ENCODE results near the gene SRSF6.
"Not testable (repeated sequence)": the region's sequence is repeated elsewhere in the genome, so short reads cannot be mapped to it uniquely, and the experiment has no call there.

The SRSF6 gene

GRCh38 chr20:43434565-43434964 lies 23.1 kb upstream of the SRSF6 start:
- no peak for TF ChIP-seq CTCF (IDR thresholded peaks at IDR 0.05; ENCODE audit: borderline replicate concordance, control extremely low read depth, extremely low read depth, insufficient read depth, missing control alignments)
- no peak for DNase-seq (ENCODE audit: low spot score)
- in situ Hi-C loops (cut with MboI; ENCODE audit: low sequenced_read_pairs, unreplicated experiment): no loop called here

GRCh38 chr20:43438578-43439316 lies 18.9 kb upstream of the SRSF6 start:
- in situ Hi-C loops (cut with MboI; ENCODE audit: low sequenced_read_pairs, unreplicated experiment): no loop called here
- peak; percentile 51 for DNase-seq (ENCODE audit: low spot score)
- no peak for TF ChIP-seq CTCF (IDR thresholded peaks at IDR 0.05; ENCODE audit: borderline replicate concordance, control extremely low read depth, extremely low read depth, insufficient read depth, missing control alignments)

- no peak for TF ChIP-seq CTCF (IDR thresholded peaks at IDR 0.05; ENCODE audit: borderline replicate concordance, control extremely low read depth, extremely low read depth, insufficient read depth, missing control alignments)
- in situ Hi-C loops (cut with MboI; ENCODE audit: low sequenced_read_pairs, unreplicated experiment): no loop called here
- no peak for DNase-seq (ENCODE audit: low spot score)
Observed at GRCh38 chr20:43440531-43440930, 17.2 kb upstream of the SRSF6 start.

GRCh38 chr20:43442282-43442880 lies 15.3 kb upstream of the SRSF6 start:
- TF ChIP-seq CTCF (IDR thresholded peaks at IDR 0.05; ENCODE audit: borderline replicate concordance, control extremely low read depth, extremely low read depth, insufficient read depth, missing control alignments): no peak
- no peak for DNase-seq (ENCODE audit: low spot score)
- in situ Hi-C loops (cut with MboI; ENCODE audit: low sequenced_read_pairs, unreplicated experiment): no loop called here

DNA sequence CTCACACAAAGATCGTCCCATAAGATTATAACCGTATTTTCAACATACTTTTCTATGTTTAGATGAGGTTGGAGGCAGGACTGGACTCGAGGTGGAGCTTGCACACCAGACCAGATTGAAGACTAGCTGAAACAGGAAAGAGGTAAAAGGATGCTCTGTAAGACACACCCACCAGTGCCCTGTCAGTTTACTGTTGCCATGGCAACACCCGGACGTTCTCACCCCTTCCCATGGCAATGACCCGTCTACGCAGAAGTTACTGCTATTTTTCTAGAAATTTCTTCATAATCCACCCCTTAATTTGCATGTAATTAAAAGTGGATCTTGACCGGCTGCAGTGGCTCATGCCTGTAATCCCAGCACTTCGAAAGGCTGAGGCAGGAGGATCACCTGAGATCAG lies 13.6 kb upstream of the SRSF6 start:
- TF ChIP-seq CTCF (IDR thresholded peaks at IDR 0.05; ENCODE audit: borderline replicate concordance, control extremely low read depth, extremely low read depth, insufficient read depth, missing control alignments): no peak
- DNase-seq (ENCODE audit: low spot score): no peak
- in situ Hi-C loops (cut with MboI; ENCODE audit: low sequenced_read_pairs, unreplicated experiment): no loop called here

DNA sequence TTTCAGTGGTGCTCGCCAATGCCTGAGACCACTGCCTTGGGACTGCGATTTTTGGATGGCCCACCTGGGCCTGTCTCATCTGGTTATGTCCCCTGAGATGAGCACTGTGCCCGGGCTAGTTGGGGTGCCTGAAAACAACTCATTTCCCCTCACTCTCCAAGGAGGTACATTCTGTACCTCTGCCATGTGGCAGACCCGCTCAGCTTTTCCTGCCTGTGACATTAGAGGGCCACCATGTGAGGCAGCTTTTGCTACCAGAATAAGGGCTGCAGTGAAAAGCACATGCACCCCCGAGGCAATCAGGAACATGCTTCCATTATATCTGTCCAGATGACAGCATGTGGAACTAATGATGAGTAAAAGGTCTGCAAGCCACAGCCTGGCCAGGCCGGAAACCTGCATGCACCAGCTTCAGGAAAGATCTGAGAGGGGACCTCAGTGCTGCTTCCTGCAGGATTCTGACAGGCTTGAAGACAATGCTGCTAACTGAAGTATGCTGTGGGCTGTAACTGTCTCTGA lies 11.3 kb upstream of the SRSF6 start:
- DNase-seq (ENCODE audit: low spot score): no peak
- TF ChIP-seq CTCF (IDR thresholded peaks at IDR 0.05; ENCODE audit: borderline replicate concordance, control extremely low read depth, extremely low read depth, insufficient read depth, missing control alignments): no peak
- in situ Hi-C loops (cut with MboI; ENCODE audit: low sequenced_read_pairs, unreplicated experiment): no loop called here

DNA sequence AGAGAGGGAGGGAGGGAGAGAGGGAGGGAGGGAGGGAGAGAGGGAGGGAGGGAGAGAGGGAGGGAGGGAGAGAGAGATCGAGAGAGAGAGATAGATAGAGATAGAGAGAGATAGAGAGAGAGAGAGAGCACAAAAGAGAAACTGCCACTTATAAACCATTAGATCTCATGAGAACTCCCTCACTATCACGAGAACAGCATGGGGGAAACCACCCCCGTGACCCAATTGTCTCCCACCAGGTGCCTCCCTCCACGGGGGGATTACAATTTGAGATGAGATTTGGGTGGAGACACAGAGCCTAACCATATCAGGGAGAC lies 9.3 kb upstream of the SRSF6 start:
- DNase-seq (ENCODE audit: low spot score); in situ Hi-C loops (cut with MboI; ENCODE audit: low sequenced_read_pairs, unreplicated experiment): not testable (repeated sequence)

Data from GM13976 (cell line).